GM12801 (cell line): ENCODE data around the gene PRC1.

Source experiments
- CTCF ChIP-seq: IDR thresholded peaks from one replicate; pipeline ENCODE4 v1.5.1; 2011; ENCODE audit warnings: control low read depth; ENCODE audit not compliant: insufficient read length; ENCODE audit errors: extremely low read depth

Gene PRC1

GRCh38 chr15:90916461-90916860 lies 77.9 kb downstream of the PRC1 start:
- no peak for TF ChIP-seq CTCF
